ENCODE measurements around the gene RNF214.
A peak's percentile ranks its signal among the peaks of the same experiment; 100 is the strongest.

The RNF214 gene

DNA sequence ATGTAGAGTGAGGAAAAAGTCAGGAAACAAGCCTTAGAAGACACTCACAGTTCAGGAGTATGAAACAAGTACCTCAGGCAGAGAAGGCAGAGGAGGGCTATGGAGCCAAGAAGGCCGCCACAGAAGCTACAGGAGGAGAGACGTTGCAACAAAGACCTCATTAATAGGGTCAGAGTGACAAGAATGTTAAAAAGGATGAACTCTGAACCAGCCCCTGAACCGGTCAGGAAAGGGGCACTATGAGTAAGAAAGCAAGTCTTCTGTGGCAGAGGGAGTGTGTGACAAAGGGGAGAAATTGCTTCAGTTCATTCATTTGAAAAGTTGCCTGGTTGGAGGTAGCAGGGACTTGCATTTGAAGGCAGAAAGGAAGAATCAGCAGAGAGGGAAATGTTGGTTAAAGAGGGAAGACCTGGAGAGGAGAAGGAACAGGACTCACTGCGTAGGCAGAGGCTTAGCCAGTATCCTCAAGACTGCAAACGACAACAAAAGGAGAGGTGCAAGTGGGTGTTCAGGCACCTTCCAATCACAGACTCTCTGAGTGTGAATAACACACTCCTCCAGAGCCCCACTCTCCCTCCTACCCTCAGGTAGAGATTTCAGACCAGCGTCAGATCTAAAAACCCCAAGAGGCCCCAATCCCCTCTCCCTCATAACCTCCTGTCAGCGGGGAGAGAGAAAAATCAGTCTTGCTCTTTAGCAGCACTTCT lies 17.9 kb upstream of the RNF214 start:
- no peak for DNase-seq (ENCODE audit: low spot score)

DNA sequence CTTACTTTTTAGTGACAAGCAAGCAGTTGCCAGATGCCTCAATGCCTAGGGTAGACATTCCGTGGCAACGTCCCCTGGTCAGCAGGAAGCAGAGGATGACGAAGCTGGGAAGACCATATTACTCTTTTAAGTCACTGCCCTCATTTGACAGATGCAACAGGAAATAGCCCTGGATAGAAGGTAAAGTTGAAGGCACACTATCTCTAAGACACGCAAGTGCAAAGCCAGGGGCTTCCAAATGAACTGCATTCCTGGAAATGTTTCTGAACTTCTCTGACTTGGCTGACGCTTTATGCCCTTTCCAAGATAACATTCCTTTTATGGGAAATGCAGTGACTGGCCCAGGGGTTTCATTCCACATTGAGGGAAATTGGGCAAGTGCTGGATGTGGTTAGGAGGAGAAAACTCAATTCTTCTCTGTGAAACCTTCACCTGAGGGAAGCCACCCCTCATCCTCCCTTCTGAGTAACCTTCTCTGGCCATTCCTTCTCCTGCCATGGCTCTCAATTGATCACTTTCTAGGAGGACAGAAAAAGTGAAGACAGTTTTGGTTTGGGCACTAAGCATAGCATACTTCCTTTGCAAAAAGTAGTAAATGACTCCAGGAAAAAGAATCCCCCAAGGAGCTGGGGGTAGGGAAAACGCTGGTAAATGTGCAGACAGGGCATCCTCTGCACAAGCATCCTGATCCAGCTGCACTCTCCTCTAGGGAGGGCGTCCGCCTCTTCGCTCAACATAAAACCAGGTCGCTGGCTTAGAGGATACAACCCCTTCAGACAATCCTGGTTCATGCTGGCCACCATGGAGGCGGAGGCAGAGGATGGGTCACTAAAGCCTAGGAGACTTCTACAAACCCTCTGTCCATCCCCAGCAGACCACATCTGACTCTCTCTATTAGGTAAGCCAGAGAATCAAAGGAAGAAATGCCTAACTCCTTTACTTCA lies 15.1 kb upstream of the RNF214 start:
- DNase-seq (ENCODE audit: low spot score), result no peak

DNA sequence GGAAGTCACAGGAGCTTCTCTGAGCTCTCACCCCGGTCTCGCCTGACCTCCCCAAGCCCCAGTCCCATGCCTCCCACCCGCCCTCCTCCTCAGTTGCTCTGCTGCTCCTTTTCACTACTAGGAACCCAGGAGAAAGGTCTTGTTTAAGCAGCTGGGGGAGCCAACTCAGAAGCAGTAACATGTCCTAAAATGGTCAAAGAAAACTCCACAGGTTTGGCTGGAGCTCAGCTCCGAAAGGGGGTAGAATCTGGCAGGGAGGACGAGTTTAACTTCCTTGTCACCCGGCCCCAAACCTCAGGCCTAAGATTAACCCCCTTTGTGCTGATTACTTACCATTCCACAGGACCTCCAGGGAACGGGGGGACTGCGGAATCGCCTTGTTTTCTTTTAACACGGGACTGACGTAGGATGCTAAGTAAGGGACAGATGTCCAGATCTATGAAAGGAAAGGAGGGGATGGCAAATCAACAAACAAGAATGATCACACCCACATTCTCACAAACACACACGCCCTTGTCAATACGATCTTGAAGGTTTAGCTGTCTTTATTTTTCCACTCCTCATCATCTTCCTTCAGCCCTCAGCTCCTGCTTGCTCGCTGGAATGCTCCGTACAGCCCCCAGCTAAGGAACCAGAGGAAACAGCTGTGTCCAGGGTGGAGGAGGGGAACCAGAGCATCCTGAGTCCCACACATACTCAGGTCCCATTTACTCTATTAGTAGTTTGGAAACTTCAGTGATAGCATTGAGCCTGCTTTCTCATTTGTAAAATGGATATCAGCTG lies 14.1 kb upstream of the RNF214 start:
- DNase-seq (ENCODE audit: low spot score), result no peak

DNA sequence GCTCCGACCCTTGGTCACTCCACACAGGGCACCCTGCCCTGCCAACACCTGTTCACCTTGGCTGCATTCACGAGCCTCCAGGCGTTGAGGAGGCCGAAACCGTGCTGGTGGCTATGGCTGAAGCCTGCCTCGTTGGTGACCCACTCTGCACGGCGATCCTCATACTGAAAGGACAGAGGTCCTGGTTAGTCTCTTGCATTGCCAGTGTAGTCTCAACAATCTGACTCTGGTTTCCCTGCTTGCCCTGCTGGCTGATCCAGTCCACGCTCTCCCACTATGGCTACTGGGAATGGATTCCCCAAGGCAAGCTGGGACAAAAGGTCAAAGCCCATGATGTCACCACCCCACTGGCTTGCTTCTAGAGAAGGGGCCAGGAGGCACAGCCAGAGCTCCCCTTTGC lies 13.5 kb upstream of the RNF214 start:
- DNase-seq (ENCODE audit: low spot score), result no peak

DNA sequence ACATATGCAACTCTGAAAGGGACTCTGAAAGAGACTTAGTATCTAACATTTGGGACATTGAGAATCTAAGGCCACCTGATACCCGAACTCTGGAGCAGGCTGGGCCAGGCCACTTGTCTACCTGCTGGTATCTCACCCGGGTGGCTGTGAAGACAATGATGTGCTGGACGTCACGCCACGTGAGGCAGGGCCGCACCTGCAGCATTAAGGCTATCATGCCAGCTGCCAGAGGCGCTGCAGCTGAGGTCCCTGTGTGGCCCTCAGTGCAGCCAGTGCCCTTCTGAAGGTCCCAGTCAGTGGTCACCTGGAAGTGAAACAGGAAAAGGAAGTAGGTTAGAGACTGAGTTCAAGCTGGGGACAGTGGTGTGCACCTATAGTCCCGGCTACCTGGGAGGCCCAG lies 13.0 kb upstream of the RNF214 start:
- no peak for DNase-seq (ENCODE audit: low spot score)

DNA sequence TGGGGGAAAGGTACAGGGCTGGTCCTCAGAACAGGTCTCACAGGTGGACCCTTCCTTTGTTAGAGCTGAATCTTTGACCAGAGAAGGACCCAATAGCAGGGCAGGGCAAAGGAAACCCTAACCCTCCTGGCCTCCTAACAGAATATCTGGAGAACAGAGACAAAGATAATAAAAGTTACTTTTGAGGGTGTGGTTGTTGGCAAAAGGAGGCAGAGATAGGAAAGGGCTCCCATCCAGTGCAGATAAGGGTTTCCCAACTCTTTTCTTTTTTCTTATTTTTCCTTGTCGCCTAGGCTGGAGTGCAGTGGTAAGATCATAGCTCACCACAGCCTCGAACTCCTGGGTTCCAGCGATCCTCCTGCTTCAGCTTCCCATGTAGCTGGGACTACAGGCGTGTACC lies 12.5 kb upstream of the RNF214 start:
- DNase-seq (ENCODE audit: low spot score), result no peak

DNA sequence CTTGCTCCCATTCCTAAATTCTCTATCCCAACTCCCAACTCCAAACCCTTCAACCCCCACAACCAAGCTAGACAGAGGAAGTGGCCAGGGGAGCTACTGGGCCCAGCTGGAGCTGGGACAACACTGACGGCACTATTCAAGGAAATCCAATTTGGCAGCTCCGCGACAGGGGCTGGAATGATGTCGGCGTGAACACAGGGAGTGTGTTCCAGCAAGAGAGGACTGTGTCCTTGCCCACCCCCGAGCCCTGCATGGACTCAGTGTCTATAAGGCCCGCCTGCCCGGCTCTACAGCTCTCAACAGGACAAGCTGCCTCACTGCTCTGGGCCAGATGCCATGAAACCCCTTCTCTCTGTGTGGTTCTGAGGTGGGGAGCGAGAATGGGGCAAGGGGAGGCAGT lies 11.9 kb upstream of the RNF214 start:
- DNase-seq (ENCODE audit: low spot score), result no peak

DNA sequence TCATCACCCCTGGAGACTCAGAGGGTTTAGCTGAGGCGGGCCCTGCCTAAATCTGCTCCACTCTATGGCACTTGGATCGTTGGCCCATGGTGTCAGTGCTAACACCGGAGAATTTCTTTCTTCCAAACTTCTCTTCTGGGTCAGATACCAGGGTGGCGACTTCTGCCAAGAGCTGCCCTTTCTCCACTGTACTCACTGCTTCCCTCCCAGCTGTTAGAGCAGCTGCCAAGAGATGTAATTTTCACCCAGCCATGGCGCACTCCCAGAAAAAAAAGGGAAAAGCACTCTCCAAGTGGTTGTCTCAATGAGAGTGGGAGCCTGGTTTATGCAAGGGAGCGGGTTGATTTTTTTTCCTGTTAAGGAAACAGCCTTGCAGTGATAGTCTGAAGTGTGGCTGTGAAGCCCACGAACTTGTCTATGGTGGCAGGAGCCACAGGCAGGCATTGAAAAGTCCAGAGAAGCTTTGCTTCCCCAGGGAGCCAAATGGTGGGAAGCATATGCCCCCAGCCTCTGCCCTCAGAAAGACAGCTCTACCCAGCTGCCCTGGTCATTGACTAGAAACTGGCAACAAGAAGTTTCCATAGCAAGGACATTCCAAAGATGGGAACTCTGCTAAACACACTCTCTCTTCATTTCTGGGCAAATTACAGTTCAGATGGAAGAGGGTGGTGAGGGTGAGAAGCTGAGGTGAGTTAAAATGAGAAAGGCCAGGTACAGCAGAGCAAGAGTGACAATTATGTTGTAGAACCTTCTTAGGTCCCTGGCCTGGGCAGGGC lies 11.3 kb upstream of the RNF214 start:
- DNase-seq (ENCODE audit: low spot score), result no peak

DNA sequence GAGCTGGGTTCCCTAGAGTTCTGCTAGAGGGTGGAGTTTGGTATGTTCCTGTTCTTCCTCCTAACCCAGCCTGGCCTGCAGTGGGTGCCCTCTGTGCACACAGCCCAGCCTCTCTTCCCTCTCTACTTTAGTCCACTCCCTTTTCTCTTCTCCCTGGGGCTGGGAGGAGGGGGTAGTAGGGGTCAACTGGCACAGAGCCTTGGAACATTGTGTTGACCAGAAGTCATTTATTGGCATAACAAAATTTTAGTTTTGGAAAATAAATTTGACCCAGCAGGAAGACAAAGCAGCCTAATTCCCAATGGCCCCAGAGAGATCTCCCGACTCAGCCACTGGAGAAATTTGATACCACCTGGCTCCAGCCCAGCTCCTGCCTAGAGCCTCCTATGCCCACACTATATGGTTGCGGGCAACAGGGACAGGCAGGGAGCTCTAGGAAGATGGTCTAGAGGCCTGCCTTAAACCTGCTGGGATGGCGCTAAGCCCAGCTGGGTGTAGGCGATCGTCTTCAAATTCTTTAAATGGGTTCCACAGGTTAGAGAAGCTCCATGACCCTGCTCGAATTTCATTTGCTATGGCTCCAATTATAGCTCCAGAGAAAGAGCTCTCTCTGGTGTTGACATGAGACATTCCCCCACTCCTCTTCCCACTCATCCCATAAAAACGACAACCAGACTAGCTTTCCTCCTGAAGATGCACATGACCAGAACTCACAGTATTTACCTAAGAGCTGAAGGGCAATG lies 10.5 kb upstream of the RNF214 start:
- DNase-seq (ENCODE audit: low spot score), result peak; percentile 30

DNA sequence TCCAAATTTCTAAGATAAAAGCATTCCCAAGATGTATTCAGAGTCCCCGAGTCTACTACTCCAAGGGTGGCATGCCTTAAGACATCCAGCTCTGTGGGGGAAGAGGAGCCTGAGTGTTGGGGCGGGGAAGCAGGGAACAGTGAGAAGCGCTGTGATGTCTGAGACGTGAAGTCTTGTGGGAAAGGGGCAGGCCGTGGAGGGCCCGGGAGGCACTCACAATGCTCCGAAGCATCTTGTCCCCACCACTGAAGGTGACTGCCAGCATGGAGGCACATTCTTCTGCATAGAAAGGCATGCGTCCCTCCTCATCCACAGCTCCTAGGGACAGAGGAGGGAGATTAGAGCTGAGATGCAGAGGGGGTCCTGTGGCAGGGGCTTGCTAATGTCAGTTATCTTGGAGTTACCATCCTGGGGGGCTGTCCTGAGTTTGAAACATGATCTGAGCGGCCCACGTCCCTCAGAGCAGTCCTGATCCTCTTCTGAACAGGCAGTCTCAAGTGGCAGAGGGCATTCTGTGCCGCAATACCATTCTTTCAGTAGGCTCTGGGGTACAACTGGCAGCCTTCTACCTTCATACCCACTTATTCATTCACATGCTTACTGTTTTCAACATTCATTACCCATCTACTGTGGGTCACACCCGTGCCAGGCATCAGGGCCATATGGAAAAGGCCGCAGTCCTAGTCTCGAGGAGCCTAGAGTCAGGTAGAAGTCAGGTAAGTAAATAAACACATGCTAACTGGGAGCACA lies 9.3 kb upstream of the RNF214 start:
- DNase-seq (ENCODE audit: low spot score), result no peak

DNA sequence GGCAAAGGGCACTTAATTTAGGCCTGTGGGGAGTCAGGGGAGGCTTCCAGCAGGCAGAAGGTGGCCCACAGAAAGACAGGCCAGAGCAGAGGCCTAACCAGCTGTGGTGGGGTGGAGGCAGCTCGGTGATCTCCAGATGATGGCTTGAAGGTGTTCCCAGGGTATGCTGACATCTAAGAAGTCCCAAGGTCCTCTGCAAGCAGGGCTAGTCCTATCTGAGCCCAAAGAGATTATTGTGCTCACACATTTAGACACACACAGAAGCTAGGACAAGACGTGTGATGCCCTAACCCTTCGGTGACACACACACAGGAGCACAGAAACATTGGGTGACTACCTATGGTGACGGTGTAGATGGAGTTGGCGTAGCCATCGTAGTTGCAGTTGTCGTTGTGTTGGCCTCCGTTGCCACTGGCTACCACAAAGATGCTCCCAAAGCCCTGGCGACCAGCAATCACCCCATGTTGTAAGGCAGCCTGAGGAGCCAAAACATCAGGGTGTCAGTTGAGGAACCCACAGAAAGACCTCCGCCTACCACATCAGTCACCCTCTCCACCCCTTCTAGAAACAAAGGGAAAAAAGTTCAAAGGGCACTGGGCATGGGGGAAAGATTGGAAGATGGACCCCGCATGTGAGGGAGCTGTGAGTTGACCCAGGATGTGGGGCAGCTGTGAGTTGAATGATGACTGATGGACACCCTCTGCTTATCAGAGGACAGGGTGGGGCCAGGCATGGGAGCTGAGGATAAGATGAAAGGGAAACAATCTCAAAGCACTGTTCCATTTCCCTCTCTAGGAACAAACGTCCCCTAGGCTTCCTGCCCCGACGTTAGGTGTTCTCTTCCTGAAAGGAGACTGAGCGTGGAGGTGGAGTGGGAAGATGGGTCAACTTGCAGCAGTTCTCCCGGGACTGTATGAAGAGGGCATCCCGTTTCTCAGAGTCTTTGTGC lies 8.5 kb upstream of the RNF214 start:
- no peak for DNase-seq (ENCODE audit: low spot score)

DNA sequence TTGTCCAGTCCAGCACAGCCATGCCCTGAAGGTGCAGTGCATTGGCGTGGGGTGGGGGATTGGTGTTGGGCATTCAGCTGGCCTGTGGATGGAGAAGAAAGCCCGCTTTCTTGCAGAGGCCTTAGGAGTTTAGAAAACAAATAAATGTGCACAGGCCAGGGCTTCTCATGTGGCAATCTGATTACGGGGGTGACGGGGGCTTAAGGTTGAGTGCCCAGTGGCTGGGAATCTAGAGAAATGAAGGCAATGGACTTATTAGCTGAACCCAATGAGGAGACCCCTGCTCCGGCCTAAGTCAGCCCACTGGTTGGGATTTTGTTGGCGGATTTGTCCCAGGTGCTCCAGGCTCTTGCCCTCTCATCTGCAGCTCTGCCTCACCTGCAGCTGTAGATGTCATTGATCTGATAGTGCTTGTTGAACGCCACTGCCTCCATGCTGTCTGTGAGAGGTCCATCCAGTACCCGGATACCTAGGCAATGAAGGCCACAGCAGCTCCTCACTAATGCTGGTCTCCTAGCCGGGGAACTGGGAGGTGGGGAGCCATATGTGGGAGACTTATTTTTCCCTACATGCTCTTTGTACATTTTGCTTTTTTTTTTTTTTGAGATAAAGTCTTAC lies 6.8 kb upstream of the RNF214 start:
- DNase-seq (ENCODE audit: low spot score), result no peak

DNA sequence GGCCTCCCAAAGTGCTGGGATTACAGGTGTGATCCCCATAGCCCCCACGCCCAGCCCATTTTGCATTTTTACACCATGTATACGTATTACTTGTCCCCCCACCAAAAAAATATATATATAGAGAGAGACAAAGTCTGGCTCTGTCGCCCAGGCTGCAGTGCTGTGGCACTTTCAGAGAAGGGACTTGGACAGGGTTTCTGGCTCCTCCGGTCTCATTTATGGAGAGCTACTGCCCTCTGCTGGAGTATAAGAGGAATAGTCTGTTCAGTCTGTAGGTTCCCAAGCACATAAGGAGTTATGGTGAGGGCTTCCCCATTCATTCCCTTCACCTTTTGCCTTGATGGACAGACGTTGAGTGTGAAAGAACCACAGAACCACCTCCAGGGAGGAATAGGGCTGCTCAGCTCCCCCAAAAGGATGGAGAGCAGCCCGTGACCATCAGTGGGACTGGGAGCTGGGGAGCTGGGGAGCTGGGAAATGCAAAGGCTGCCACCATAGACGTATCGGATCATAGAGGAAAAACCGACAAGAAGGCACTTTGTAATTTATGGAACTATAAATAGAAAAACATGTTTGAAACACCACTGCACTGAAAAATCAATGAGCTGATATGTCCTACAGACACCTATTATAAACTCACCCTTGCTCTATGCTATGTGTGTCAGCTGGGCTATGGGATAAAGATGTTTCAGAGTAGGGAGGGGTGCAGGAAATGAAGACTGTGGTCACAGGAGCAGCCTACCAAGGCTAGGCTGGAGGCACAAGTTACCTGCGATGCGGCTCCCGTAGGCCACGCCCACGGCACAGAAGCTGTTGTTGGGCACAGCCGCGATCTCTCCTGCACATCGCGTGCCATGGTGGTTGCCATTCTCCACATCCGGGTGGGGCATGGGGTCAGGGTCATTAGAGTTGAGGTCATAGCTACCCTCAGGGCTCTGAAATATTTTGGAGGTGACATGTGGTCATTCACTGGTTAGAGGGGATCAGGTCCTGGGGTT lies 5.8 kb upstream of the RNF214 start:
- peak; percentile 85 for DNase-seq (ENCODE audit: low spot score)

DNA sequence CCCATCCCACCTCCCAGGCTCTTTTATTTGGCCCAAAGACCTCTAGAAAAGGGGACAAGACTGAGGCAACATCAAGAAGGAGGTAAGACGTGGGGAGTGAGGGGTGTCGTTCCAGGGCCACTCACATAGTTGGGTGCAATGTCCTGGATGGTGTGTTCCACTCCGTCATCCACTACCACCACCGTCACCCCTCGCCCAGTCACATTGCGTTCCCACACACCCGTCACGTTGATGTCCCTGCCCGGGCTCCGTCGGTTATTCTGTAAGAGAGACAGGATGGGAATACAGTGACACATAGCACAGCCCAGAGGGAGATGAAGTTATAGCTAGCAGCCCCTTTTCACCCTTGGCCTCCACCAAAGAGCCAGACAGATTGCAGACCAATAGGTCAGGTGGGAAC lies 4.4 kb upstream of the RNF214 start:
- DNase-seq (ENCODE audit: low spot score), result no peak

DNA sequence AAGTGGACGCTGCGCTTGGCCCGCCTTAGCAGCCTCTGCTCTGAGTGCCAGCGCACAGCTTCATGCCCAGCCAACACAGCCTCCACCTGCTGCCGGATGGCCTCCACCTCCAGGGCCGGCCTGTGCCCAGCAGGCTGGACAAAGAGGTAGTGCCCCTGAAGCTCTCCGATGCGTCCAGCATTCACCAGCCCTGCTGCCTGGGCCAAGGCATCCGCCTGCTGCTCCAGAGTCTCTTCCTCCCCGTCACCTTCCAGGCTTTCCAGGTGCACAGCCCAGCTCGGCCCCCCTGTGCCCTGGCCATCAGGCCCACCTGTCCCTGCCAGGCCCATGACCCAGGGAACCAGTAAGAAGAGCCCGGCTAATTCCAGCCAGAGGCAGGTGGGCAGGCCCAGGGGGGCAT lies 3.1 kb upstream of the RNF214 start:
- DNase-seq (ENCODE audit: low spot score), result no peak

DNA sequence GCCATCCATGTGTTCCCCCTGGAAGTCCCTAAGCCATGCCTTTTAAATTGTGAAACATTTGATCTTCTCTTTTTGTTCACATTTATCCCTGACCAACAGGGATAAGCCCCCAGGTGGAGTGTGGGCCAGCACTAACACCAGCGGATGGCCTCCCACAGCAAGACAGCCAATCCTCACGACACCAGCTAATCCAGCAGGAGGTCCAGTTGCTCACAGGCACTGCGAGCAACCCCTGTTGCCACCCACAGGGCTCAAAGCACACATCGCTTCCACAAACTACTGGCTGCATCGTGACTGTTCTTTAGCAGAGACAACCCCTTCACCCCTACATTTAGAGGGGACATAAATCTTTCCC lies 2.6 kb upstream of the RNF214 start:
- no peak for DNase-seq (ENCODE audit: low spot score)

DNA sequence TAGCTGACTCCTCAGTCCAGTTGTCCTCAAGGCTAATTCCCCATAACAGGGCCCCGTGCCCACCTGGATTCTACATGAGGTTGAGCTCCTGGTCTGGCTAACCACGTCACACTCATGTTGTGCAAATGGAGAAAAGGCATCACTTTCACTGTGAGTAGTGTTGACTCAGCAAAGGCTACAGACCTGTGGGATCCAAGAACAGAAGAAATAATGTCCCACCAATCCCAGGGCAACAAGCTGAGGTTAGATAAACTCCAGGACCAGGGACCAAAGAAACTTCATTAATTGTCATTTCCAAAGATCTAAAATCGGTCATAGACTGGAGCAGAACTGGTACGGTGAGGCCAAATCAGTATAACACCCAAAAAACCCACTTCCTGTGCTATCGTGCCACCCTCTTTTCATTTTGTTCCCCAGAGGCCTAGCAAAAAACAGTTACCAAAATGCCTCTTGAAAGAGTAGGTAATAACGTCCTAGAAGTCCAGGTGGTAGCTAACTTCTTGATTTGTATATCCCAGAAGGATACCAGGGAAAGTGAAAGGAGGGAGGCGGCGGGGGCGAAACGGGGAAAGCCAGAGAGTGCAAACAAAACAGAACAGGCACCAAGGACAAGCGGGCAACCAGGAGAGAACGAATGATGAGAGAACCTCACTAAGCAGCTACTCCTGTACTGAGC lies 2.0 kb upstream of the RNF214 start:
- no peak for DNase-seq (ENCODE audit: low spot score)
